Adrenal gland (tissue), 12 donors: ENCODE results near the gene TBCE. TPM values are rescaled to one million over a fixed set of nuclear protein-coding genes. Genes with fewer than 3 reads are reported as not detected.
A peak's percentile ranks its signal among the peaks of the same experiment; 100 is the strongest.

ENCODE experiments used
- DNase-seq, 7 donors: peaks; one replicate each; pipeline ENCODE4 v3.0.0-alpha.2; 2019 to 2020
- H3K27ac ChIP-seq, 5 donors: fragments of 200-600 bp; sonication (generic) in 4 of 5; 1 replicate in 3 of 5; 2 replicates in 2 of 5; pipeline versions ENCODE4 v1.5.1 to v1.8.0; 2016 to 2020; ENCODE audit warnings: mild to moderate bottlenecking in 1 of 5
- H3K27me3 ChIP-seq: fragments of 200-600 bp; 2 replicates; pipeline ENCODE4 v1.8.0; 2021
- H3K36me3 ChIP-seq, 2 donors: fragments of 200-600 bp; replicated peaks in 1 of 2; 1 replicate in 1 of 2; 2 replicates in 1 of 2; pipeline versions ENCODE4 v1.5.1 to v1.8.0; 2018 to 2022
- H3K4me1 ChIP-seq, 2 donors: fragments of 200-600 bp; replicated peaks in 1 of 2; 1 replicate in 1 of 2; 2 replicates in 1 of 2; pipeline versions ENCODE4 v1.5.1 to v1.8.0; 2018 to 2021
- H3K4me3 ChIP-seq, 4 donors: fragments of 200-600 bp; sonication (generic) in 3 of 4; one replicate each; pipeline ENCODE4 v1.5.1; 2016 to 2018
- H3K9me3 ChIP-seq, 3 donors: fragments of 200-600 bp; sonication (generic) in 1 of 3; replicated peaks in 1 of 3; 1 replicate in 2 of 3; 2 replicates in 1 of 3; pipeline versions ENCODE4 v1.5.1 to v1.8.0; 2016 to 2021
- CTCF ChIP-seq, 6 experiments: fragments of 450-650 bp in 4 of 6; fragments of 200-600 bp in 2 of 6; sonication (generic) in 1 of 6; IDR thresholded peaks; 1 replicate in 5 of 6; 2 replicates in 1 of 6; pipeline versions ENCODE4 v1.5.1 to v1.8.0; 2016 to 2021; ENCODE audit warnings: antibody characterized with exemption in 6 of 6, mild to moderate bottlenecking in 2 of 6, moderate library complexity in 1 of 6
- POLR2A ChIP-seq, 2 donors: fragments of 450-650 bp; IDR thresholded peaks; one replicate each; pipeline ENCODE4 v1.6.1; 2017; ENCODE audit warnings: antibody characterized with exemption in 2 of 2, mild to moderate bottlenecking in 2 of 2, moderate library complexity in 1 of 2
- WGBS, 4 donors: extraction: QIAGEN DNeasy Blood & Tissue Kit in 2 of 4; methylation state at CpG; one replicate each; pipeline versions ENCODE4 v1.1.5 to v1.1.7; 2013 to 2017; 5-methylcytosine and 5-hydroxymethylcytosine counted together
- intact Hi-C, 2 donors: fragments of 100-400 bp; cut with DNase I; formaldehyde crosslinking; loops; one replicate each; pipeline versions ENCODE4 v1.14.1 to v1.15.0; 2022 to 2023
- polyA plus RNA-seq, 3 donors: library from polyadenylated mRNA; stranded (reverse); fragments of 200-250 nt in 2 of 3; fragments of 350-450 nt in 1 of 3; fragmentation: Illumina TruSeq in 1 of 3; extraction: RNeasy Lipid Tissue Mini Kit (QIAGEN cat#74804) in 1 of 3; gene quantifications; one replicate each; pipeline ENCODE4 v1.2.3, GENCODE V29; 2013 to 2014
- total RNA-seq, 9 donors: library from RNA; depleted of rRNA in 4 of 9; stranded (reverse); fragments of >200 nt in 4 of 9; fragments of 120-200 nt in 1 of 9; fragmentation: NEBNext Ultra II Directional in 1 of 9; extraction: Animal tissue kit (Norgen Biotek cat#: 25700) in 1 of 9; gene quantifications; one replicate each; pipeline versions ENCODE4 v1.1.0 to v1.2.4, GENCODE V29; 2013 to 2023
- donor health status: healthy with polysubstance abuse.
- donor health status: Bipolar disorder and iron deficiency.
- donor health status: DM: yes; HTN: yes; CAD: no.
- donor health status: DM: no; HTN: no; CAD: no.
- donor health status: DM: no; HTN: no; CAD: no.
- donor health status: DM: yes; HTN: yes; CAD: no.

The TBCE gene
- total and polyA plus RNA-seq, 12 donors = 14.7 to 67.2 (median 25.7) TPM

GRCh38 chr1:235330918-235331285 lies 36.3 kb upstream of the TBCE start:
- WGBS, 4 donors = 82 to 87% (median 84%) methylated on average over 5 of the region's 5 CpGs
- DNase-seq = no peak
- peaks cover 0 to 5% of the 10 kb centered on the region in 2 donors for H3K36me3 ChIP-seq
- no peak overlapping the region for H3K4me3 ChIP-seq
- no peaks in the 10 kb centered on the region for H3K27me3 ChIP-seq
- H3K27ac ChIP-seq = no peak overlapping the region
- intact Hi-C loops = no loop called here
- H3K4me1 ChIP-seq = peaks cover 15 to 38% of the 10 kb centered on the region in 2 donors
- TF ChIP-seq POLR2A (IDR thresholded peaks at IDR 0.05) = no peak
- TF ChIP-seq CTCF (IDR thresholded peaks at IDR 0.05) = no peak
- H3K9me3 ChIP-seq = no peaks in the 10 kb centered on the region

GRCh38 chr1:235331401-235331800 lies 35.8 kb upstream of the TBCE start:
- Histone ChIP-seq H3K27ac (no peak overlapping the region), H3K9me3 (no peaks in the 10 kb centered on the region), H3K4me3 (no peak overlapping the region), H3K4me1 (peaks cover 11 to 34% of the 10 kb centered on the region in 2 donors), H3K36me3 (peaks cover 0 to 5% of the 10 kb centered on the region in 2 donors), H3K27me3 (no peaks in the 10 kb centered on the region)
- DNase-seq = no peak
- intact Hi-C loops = no loop called here
- WGBS, 4 donors = 53 to 59% (median 57%) methylated on average over 3 of the region's 3 CpGs
- TF ChIP-seq POLR2A (IDR thresholded peaks at IDR 0.05) (no peak), CTCF (IDR thresholded peaks at IDR 0.05) (no peak)

- 50 to 65% (median 62%) methylated on average over 4 of the region's 4 CpGs for WGBS, 4 donors
- H3K4me3 ChIP-seq = no peak overlapping the region
- no peaks in the 10 kb centered on the region for H3K27me3 ChIP-seq
- H3K27ac ChIP-seq = peak overlapping the region in 2 of 5 donors; percentile 2 to 46
- H3K9me3 ChIP-seq = no peaks in the 10 kb centered on the region
- DNase-seq = peak in 3 of 7 donors; percentile 19 to 66 (median 29)
- intact Hi-C loops = no loop called here
- peaks cover 0 to 13% of the 10 kb centered on the region in 2 donors for H3K4me1 ChIP-seq
- H3K36me3 ChIP-seq = peaks cover 0 to 17% of the 10 kb centered on the region in 2 donors
- TF ChIP-seq POLR2A (IDR thresholded peaks at IDR 0.05) (no peak), CTCF (IDR thresholded peaks at IDR 0.05) (no peak)
These were observed 30.3 kb upstream of the TBCE start for GRCh38 chr1:235336903-235337302.

GRCh38 chr1:235339746-235340145 lies 27.5 kb upstream of the TBCE start:
- Histone ChIP-seq H3K27me3 (no peaks in the 10 kb centered on the region), H3K36me3 (peaks cover 0 to 30% of the 10 kb centered on the region in 2 donors), H3K4me3 (no peak overlapping the region), H3K4me1 (peaks cover 0 to 6% of the 10 kb centered on the region in 2 donors), H3K9me3 (no peaks in the 10 kb centered on the region), H3K27ac (no peak overlapping the region)
- no peak for DNase-seq
- intact Hi-C loops = no loop called here
- 74 to 85% (median 85%) methylated on average over 8 of the region's 8 CpGs for WGBS, 4 donors
- TF ChIP-seq POLR2A (IDR thresholded peaks at IDR 0.05) (no peak), CTCF (IDR thresholded peaks at IDR 0.05) (no peak)
